Measurements from ENCODE around the gene EFCAB7.

EFCAB7 gene

DNA sequence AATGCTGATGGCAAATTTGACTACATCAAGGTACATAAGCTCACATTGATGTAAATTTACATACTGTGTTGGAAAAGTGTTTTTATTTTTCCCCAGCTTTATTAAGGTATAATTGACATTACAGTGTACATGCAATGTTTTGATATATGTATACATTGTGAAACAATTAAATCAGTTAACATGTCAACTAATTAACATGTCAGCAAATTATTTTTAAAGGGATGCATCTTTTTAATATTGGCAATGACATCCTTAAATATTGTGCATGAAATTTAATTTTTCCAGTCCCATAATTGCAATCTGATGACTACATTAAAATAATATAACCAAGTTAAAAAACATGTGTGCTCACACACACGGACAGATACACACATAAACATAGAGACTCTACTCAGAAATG, 9.4 kb downstream of the EFCAB7 start:
- Histone ChIP-seq H3K9me3 (ENCODE audit: control insufficient read depth, insufficient read depth, low read length) (no peaks in the 10 kb centered on the region), H3K36me3 (ENCODE audit: insufficient read depth, low read length) (no peaks in the 10 kb centered on the region), H3K9ac (ENCODE audit: low read depth, low read length) (no peak overlapping the region), H3K4me1 (ENCODE audit: insufficient read depth, low read length) (peaks cover 6% of the 10 kb centered on the region; the same call in 1 of the 2 replicates)

DNA sequence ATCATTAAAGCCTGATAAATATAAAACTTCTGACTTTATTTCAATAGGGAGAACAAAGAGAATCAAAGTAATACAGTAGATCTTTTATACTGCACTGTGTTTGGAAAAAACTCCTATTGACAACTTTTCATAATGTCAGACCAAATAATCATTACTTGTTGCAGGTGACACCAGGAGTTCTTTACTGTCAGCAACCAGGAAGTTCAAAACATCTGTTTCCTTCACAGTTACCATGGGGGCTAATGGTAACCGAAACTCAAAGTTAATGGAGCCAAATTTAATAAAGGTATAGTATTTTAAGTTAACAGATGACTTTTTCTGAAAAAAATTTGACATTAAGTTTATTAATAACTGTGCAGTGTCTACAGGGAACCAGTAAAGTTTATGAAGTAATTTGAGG, 10.6 kb downstream of the EFCAB7 start:
- H3K4me1 ChIP-seq (ENCODE audit: insufficient read depth, low read length) = peaks cover 6% of the 10 kb centered on the region; the same call in 1 of the 2 replicates

DNA sequence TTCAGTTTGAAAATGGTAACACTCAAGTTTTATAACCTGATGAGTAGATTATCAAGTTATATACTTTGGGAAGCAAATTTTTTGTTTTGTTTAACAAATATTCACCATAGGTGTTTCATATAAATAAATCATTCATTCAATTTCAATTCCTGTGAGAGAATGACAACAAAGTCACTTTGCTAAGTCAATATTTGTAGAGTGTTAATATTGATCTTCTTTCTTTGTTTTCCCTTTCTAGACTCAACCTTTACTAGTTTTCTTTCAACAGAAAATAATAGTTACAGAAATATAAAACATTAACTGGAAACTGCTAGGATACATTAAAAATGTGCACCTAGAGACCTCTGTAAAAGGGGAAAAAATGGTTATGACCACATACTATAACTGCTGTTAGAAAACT, 11.1 kb downstream of the EFCAB7 start:
- no peak overlapping the region for H3K9ac ChIP-seq (ENCODE audit: low read depth, low read length)
- H3K4me1 ChIP-seq (ENCODE audit: insufficient read depth, low read length) = peaks cover 6% of the 10 kb centered on the region; the same call in 1 of the 2 replicates
- H3K36me3 ChIP-seq (ENCODE audit: insufficient read depth, low read length) = no peaks in the 10 kb centered on the region
- no peaks in the 10 kb centered on the region for H3K9me3 ChIP-seq (ENCODE audit: control insufficient read depth, insufficient read depth, low read length)

More for the DNA sequence above, 10.6 kb downstream of the EFCAB7 start:
- Histone ChIP-seq H3K36me3 (ENCODE audit: insufficient read depth, low read length) (no peaks in the 10 kb centered on the region), H3K9me3 (ENCODE audit: control insufficient read depth, insufficient read depth, low read length) (no peaks in the 10 kb centered on the region), H3K9ac (ENCODE audit: low read depth, low read length) (no peak overlapping the region)

DNA sequence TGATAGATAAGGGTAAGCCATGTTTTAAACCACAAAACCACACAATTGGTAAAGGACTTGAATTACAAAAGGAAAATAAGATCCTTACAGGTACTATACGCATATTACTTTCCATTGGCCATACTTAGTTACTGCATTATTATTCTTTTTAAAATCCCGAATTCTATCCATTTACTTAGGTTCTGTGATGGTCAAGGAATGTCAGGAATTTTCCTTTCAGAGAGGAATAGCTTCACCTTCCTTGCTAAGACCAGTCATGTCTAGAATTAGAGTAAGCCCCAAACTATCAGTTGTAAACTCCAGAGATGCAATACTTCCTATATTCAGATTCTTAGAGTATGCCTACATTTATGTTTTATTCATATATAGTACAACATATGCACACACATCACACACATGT, 13.7 kb downstream of the EFCAB7 start:
- Histone ChIP-seq H3K36me3 (ENCODE audit: insufficient read depth, low read length) (no peaks in the 10 kb centered on the region), H3K9me3 (ENCODE audit: control insufficient read depth, insufficient read depth, low read length) (no peaks in the 10 kb centered on the region), H3K4me1 (ENCODE audit: insufficient read depth, low read length) (peaks cover 6% of the 10 kb centered on the region; the same call in 1 of the 2 replicates), H3K9ac (ENCODE audit: low read depth, low read length) (no peak overlapping the region)

DNA sequence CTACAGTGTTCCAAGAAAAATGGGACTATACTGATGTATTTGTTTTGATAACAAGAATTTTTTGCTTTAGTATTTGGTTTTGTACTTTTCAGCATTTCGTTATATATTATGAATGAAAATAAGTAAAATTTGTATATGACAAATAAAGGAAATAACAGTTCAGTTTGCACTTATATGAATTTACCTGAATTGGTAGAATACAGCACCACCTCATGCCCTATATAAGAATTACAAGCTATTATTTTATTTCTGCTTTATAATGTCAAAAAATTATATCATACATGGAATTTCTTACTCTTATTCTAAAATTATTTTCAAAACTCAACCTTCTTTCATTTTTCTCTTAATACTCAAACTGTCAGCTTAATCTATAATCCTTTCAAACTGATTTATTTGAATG, 14.6 kb downstream of the EFCAB7 start:
- Histone ChIP-seq H3K9ac (ENCODE audit: low read depth, low read length) (no peak overlapping the region), H3K9me3 (ENCODE audit: control insufficient read depth, insufficient read depth, low read length) (no peaks in the 10 kb centered on the region), H3K36me3 (ENCODE audit: insufficient read depth, low read length) (no peaks in the 10 kb centered on the region), H3K4me1 (ENCODE audit: insufficient read depth, low read length) (peaks cover 6% of the 10 kb centered on the region; the same call in 1 of the 2 replicates)

DNA sequence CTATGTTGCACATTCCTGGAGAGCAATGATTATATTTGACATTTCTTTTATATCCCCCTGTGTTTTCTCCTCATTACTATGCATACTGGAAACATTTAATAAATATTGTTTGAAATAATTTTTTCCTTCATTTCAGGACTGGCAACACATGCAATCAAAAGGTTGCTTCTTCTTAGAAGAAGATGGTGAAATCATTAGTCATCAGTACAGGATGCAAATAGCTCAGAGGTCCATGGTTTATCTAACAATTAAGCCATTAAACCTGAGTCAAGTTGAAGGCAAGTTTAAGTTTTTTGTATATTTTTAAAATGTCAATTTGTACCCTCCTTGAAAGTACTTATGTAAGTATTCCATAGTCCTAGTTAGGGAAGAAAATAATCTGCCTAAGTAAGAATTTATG, 22.5 kb downstream of the EFCAB7 start:
- Histone ChIP-seq H3K9me3 (ENCODE audit: control insufficient read depth, insufficient read depth, low read length) (0 out of 2 replicates have a peak, but pooled peaks cover 2% of the 10 kb centered on the region), H3K4me1 (ENCODE audit: insufficient read depth, low read length) (no peaks in the 10 kb centered on the region), H3K36me3 (ENCODE audit: insufficient read depth, low read length) (no peaks in the 10 kb centered on the region), H3K9ac (ENCODE audit: low read depth, low read length) (no peak overlapping the region)

DNA sequence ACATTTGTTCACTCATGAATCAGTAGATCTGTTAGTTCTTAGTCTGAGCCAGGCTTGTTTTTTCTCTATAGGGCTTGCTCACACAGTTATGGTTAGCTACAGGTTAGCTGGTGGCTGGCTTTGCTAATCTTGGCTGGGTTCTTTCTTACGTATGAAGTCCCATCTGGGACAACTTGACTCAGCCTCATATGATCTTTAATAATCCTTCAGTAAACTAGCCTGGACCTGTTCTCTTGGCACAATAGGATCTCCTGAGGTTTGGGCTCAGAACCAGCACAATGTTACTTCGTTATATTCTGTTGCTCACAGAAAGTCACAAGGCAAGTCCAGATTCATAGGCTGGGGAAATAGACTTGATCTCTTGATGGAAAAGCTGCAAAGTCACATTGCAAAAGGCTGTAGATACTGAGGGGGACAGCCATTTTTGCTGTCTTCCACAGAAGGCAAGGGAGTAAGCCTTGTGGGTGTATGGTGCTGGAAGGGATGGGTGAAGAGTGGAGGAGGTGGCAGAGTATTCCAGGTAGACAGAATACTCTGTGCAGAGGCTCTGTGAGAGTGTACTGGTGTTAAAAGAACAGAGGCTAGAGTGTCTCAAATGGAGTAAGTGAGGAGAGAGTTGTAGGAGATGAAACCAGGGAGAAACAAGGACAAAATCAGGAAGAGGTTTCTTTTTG, 24.4 kb downstream of the EFCAB7 start:
- Histone ChIP-seq H3K36me3 (ENCODE audit: insufficient read depth, low read length) (no peaks in the 10 kb centered on the region), H3K9ac (ENCODE audit: low read depth, low read length) (no peak overlapping the region), H3K9me3 (ENCODE audit: control insufficient read depth, insufficient read depth, low read length) (0 out of 2 replicates have a peak, but pooled peaks cover 2% of the 10 kb centered on the region), H3K4me1 (ENCODE audit: insufficient read depth, low read length) (no peaks in the 10 kb centered on the region)

DNA sequence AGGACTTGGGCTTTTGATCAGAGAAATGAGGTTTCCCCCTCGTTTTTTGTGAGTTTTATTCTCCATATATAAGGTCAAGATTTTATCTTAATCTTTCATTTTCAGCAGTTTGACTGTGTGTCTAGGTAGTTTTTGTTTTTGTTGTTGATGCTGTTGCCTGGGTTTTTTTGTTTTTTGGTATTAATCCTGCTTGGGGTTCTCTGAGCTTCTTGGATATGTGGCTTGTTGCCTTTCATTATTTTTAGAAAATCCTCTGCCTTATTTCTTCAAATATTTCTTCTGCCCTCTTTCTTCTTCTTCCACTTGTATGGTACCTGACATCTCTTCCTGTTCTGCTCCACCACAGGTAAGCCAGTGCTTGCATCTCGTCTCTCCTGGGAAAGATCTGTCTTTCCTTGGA, 25.0 kb downstream of the EFCAB7 start:
- H3K36me3 ChIP-seq (ENCODE audit: insufficient read depth, low read length) = no peaks in the 10 kb centered on the region
- H3K4me1 ChIP-seq (ENCODE audit: insufficient read depth, low read length) = no peaks in the 10 kb centered on the region
- no peak overlapping the region for H3K9ac ChIP-seq (ENCODE audit: low read depth, low read length)
- 0 out of 2 replicates have a peak, but pooled peaks cover 2% of the 10 kb centered on the region for H3K9me3 ChIP-seq (ENCODE audit: control insufficient read depth, insufficient read depth, low read length)

DNA sequence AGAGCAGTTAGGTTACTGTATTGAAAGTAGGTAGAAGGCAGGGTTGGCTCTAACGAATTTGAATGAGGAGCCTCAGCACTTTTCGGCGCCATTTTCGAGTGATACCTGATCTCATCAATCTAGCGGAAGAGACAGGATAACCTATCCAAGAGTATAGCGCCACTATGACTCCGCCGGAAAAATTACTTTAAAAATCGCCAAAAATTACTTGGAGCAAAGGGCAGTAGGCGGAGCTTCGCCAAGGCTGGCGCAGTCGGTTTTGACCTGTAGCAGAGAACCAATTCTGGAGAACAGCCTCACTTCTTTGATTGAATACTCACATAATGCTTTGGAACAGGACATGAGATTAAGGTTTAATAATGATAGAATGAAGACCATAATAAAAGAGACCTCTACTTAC, 25.6 kb downstream of the EFCAB7 start:
- H3K9me3 ChIP-seq (ENCODE audit: control insufficient read depth, insufficient read depth, low read length) = 0 out of 2 replicates have a peak, but pooled peaks cover 2% of the 10 kb centered on the region
- H3K4me1 ChIP-seq (ENCODE audit: insufficient read depth, low read length) = no peaks in the 10 kb centered on the region
- no peaks in the 10 kb centered on the region for H3K36me3 ChIP-seq (ENCODE audit: insufficient read depth, low read length)
- no peak overlapping the region for H3K9ac ChIP-seq (ENCODE audit: low read depth, low read length)

DNA sequence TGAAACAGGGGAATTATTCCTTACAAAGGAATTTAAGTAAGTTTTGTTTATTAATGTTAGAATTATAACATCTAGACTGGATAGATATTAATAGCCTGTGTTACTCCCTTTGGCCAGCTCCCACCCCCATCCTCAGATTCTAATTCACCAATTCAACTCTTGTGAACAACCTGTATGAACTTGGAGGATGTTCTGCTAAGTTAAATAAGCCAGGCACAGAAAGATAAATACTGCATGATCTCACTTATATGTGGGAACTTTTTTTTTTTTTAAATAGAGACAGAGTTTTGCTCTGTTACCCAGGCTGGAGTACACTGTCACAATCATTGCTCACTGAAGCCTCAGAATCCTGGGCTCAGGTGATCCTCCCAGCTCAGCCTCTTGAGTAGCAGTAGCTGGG, 32.2 kb downstream of the EFCAB7 start:
- H3K4me1 ChIP-seq (ENCODE audit: insufficient read depth, low read length) = peaks cover 5% of the 10 kb centered on the region; the same call in 1 of the 2 replicates
- no peaks in the 10 kb centered on the region for H3K36me3 ChIP-seq (ENCODE audit: insufficient read depth, low read length)
- H3K9me3 ChIP-seq (ENCODE audit: control insufficient read depth, insufficient read depth, low read length) = no peaks in the 10 kb centered on the region
- no peak overlapping the region for H3K9ac ChIP-seq (ENCODE audit: low read depth, low read length)

DNA sequence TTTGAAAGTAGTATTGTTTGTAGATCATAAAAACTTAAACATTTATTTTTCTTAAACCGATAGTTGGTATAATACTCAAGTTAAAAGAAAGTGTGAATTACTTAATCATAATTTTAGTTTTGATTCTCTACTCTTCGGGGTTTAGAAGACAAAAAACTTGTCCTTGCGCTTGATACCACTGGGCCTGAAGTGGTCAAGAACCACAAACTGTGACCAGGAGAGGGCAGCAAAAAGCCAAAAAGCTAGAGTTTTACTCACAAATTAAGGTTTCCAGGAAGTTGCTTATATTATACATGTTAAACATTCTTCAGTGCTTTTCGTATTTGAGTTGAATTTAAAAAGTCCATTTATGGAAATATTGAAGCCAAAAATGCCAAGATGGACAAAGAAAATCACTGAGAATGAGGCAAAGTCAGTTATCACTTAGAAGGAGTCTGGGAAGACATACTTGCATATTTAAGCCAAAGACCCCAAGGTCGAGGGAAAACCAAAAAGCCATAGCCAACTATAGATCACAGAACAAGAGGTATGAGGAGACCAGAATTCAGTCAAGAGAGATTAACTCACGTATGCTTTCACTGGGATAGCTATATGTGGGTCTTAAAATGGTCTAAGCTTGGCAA, 34.2 kb downstream of the EFCAB7 start:
- H3K4me1 ChIP-seq (ENCODE audit: insufficient read depth, low read length) = peaks cover 5% of the 10 kb centered on the region; the same call in 1 of the 2 replicates
- H3K9ac ChIP-seq (ENCODE audit: low read depth, low read length) = no peak overlapping the region
- no peaks in the 10 kb centered on the region for H3K36me3 ChIP-seq (ENCODE audit: insufficient read depth, low read length)
- no peaks in the 10 kb centered on the region for H3K9me3 ChIP-seq (ENCODE audit: control insufficient read depth, insufficient read depth, low read length)

DNA sequence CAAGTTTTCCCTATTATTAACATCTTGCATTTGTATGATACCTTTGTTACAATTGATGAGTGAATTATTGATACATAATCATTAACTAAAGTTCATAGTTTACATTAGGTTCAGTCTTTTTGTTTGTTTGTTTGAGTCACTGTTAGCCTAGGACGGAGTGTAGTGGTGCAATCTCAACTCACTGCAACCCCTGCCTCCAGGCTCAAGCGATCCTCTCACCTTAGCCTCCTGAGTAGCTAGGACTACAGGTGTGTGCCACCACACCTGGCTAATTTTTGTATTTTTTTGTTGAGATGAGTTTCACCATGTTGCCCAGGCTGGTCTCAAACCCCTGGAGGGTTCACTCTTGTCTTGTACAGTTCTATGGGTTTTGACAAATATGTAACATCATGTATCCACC, 36.0 kb downstream of the EFCAB7 start:
- Histone ChIP-seq H3K4me1 (ENCODE audit: insufficient read depth, low read length) (peaks cover 7% of the 10 kb centered on the region; the same call in 1 of the 2 replicates), H3K9ac (ENCODE audit: low read depth, low read length) (no peak overlapping the region), H3K36me3 (ENCODE audit: insufficient read depth, low read length) (no peaks in the 10 kb centered on the region), H3K9me3 (ENCODE audit: control insufficient read depth, insufficient read depth, low read length) (no peaks in the 10 kb centered on the region)

DNA sequence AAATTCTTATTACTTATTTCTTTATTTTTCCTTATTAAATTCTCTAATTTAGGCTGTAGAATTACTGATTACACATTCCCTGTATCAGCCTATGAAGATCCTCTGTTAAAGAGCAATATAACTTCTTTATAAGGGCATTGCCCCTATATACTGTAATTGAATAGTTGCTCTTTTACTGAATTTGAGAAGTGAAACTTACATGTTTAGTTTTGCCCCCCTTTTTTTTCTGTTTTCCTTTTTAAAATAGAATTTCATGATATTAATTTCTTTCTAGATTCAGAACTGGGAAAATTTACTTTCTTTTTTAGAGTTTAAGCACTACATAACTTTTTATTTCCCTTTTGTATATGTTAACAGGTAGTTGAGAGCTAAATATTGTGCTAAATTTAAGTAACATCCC, 40.4 kb downstream of the EFCAB7 start:
- no peaks in the 10 kb centered on the region for H3K36me3 ChIP-seq (ENCODE audit: insufficient read depth, low read length)
- H3K9me3 ChIP-seq (ENCODE audit: control insufficient read depth, insufficient read depth, low read length) = no peaks in the 10 kb centered on the region
- H3K9ac ChIP-seq (ENCODE audit: low read depth, low read length) = no peak overlapping the region
- H3K4me1 ChIP-seq (ENCODE audit: insufficient read depth, low read length) = 0 out of 2 replicates have a peak, but pooled peaks cover 3% of the 10 kb centered on the region

DNA sequence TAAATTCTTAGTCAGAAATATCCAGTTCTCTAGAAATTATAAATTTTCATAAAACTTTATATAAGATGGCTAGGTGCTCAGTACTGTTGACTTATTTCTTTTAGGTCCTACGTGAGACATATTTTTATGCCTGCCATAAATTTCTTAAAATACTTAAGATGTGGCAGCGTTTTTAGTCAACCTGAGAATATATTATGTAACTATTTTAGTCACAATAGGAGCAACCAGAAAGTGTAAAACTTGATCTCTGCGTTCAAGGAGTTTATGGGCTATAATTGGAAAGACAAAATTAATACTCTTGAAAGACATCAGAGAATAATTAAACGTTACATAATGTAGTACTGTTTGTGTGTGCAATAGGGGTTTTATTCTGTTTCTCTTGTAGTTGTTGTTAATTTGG, 45.7 kb downstream of the EFCAB7 start:
- H3K4me1 ChIP-seq (ENCODE audit: insufficient read depth, low read length) = peaks cover 30% of the 10 kb centered on the region
- no peaks in the 10 kb centered on the region for H3K36me3 ChIP-seq (ENCODE audit: insufficient read depth, low read length)
- H3K9ac ChIP-seq (ENCODE audit: low read depth, low read length) = no peak overlapping the region
- no peaks in the 10 kb centered on the region for H3K9me3 ChIP-seq (ENCODE audit: control insufficient read depth, insufficient read depth, low read length)
